SK-N-DZ (cell line): ENCODE data around the gene MRPL28.
"Not testable (repeated sequence)": the region's sequence is repeated elsewhere in the genome, so short reads cannot be mapped to it uniquely, and the experiment has no call there.

Source experiments
- DNase-seq: peaks from one replicate; pipeline ENCODE4 v3.0.0-alpha.2; 2015; ENCODE audit warnings: low spot score

Gene MRPL28

DNA sequence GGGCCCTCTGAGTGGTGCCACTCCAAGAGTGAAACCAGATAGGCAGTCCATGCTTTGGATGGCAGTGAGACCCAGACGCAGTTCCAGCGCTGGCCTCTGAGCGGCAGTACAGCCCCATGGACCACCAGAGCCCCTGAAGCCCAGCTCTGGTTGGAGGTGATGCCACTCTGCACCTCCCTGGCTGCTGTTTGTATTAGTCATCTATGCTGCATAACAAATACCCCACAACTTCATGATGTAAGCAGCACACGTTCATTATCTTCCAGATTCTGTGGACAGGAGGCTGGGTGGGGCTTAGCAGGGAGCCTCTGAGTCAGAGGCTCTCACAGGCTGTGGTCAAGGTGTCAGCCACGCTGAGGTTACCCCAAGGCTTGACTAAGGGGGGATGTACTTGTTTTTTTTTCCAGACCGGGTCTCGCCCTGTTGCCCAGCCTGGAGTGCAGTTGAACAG, 21.6 kb upstream of the MRPL28 start:
- peak; percentile 55 for DNase-seq

- no peak for DNase-seq
These were observed 19.0 kb upstream of the MRPL28 start for GRCh38 chr16:389352-389751.

GRCh38 chr16:387761-388666, 17.7 kb upstream of the MRPL28 start:
- DNase-seq: not testable (repeated sequence)

DNA sequence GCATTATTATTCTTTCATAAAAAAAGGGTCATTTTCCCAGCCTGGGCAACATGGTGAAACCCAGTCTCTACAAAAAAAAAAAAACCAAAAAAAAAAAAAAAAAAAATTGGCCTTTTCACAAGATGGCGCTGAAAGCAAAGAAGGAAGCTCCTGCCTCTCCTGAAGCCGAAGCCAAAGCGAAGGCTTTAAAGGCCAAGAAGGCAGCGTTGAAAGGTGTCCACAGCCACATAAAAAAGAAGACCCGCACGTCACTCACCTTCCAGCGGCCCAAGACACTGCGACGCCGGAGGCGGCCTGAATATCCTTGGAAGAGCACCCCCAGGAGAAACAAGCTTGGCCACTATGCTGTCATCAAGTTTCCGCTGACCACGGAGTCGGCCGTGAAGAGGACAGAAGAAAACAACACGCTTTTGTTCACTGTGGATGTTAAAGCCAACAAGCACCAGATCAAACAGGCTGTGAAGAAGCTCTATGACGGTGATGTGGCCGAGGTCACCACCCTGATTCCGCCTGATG, 16.4 kb upstream of the MRPL28 start:
- no peak for DNase-seq

DNA sequence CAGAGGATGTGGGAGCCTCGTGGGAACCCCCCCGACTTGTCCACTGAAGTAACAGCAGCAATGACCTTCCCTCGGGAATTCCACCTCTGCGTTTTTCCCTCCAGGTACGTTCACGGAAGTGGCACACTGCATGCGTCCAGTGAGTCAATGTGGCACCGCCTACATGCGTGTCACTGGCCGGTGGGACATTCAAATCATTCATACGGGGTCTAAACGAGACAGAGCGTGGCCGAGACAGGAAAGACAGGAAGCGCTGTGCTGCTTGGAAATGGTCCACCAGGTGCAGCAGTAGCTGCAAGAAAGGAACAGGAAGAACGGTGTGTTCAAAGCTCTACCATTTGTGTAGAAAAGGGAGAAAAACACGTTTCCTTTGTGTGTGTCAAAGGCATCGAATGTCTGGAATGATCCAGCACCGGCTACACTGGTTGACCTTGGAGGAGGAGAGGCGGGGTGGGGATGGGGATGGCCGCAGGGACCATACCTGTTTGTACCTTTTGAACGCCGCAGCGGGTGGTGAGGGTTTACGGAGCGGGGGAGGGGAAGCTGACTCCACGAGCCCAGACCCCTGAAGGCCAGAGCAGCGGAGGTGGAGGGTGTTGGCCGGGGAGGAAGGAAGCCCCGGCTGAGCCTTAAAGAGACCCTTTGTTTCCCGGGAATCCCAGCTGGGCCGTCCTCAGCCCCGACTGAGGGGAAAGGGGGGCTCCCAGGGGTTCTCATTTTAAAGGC, 13.2 kb upstream of the MRPL28 start:
- DNase-seq: no peak

DNA sequence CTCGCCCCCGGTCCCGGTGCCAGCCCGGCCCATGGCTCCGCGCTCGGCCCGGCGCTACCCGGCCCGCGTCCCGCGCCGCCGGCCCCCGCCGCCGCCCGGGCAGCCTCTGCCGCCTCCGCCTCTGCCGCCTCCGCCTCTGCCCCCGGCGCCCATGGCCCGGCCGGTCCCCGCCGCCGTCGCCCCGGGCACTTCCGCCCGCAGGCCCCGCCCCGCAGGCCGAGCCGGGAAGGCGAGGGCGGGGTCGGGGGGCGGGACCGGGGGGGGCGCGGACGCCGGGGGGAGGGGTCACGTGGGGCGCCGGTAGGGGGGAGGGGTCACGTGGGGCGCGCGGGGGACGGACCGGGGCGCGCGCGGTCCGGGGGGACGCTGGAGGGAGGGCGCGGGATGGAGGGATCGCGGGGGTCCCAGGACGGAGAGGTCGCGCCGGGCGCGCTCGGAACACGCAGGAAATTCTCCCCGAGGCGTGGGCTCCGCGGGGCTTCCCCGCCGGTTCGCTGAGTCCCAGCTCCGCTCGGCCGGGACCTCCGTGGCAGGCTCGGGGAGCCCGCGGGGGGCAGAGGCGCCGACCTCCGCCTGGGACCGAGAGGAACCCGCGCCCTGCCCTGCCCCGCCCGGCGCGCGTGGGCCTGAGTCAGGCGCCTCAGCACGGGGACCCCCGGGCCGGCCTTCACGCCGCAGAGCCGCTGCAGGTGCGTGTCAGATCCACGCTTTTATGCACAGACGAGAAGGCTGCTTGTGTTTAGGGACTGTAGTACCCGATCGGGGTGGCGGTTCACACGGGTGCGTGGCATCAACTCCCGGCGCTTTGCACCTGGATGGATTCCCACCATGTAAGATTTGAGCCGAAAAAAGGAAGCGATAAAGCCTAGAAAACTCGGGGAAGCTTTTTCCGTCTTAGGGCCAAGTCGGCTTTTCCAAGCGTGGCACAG, 11.7 kb upstream of the MRPL28 start, which contains the start of gene PGAP6:
PGAP6 (minus strand) TSS at position 190 of the 929 bp plus-strand sequence; CDS start at position 33, 157 bp downstream.
- no peak for DNase-seq

DNA sequence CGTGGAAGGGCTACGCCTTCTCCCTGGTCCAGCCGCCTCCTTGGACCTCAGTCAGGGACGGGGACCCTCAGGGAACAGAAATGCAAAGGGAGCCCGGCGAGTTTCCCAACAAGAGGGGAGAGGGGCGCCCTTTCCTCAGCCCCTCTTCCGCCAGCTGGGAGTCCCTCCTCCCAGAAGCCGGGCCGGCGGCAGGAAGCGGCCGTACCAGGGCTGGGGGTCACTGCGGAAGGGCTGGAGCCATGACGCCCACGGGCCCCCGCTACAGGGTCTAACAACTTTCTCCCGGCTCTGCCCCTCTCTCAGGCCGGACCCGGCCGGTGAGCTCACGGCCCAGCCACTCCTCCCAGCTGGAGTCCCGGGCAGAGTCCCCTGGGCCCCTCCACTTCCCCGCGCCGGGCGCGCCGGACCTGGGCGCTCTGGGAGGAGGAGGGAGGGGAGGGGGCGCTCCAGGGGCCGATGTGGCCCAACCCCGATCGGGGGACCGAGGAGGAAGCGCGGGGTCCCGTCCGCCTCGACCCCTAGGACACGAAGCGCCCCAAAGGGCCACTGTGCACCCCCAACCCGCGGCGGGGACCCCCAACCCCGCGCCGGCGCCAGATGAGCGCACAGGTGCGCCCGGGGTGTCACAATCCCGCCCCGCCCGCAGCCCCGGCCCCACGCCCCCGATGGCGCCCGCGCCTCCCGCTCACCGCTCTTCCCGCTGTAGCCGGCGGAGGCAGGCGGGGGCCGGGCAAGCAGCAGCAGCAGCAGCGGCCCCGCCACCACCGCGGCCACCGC, 10.9 kb upstream of the MRPL28 start:
- DNase-seq: no peak

- no peak for DNase-seq
These were observed 10.3 kb upstream of the MRPL28 start for GRCh38 chr16:380762-381011.

- DNase-seq: no peak
These were observed 9.8 kb upstream of the MRPL28 start for GRCh38 chr16:379961-380761.

DNA sequence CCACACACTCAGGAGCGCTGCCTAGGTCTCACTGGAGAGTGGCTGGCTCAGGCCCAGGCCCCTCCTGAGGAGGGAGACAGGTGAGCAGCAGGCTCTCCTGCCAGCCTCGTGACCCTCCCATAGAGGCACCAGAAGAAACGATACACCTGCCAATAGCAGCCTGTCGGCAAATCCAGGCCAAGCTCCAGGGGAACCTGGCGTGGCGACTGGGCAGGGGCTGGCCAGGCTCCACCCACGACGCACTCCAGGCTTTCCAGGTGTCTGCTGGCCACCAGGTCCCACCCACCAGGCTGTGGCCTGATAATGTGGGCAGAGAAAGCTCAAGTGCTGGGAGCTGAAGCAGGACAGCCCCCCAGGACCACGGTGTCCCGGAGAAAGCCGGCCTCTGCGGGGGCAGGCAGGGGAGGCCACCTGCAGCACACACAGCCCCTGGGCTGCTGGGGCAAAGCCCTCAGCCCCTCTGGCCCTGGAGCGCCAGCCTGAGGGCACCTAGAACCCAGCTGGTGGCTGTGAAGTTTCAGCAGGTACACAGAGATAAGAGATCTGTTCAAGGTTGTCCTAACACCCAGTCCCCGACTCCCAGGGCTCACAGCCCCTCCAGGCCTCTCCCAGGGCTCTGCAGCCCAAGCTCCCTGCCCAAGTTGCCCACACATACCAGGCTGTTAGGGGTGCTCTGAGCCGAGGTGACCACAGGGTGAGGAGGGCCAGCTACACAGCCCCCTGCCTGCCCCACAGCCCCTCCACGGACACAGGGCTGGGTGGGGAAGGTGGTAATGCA, 9.0 kb upstream of the MRPL28 start:
- no peak for DNase-seq

GRCh38 chr16:378821-379182, 8.5 kb upstream of the MRPL28 start:
- DNase-seq: no peak

GRCh38 chr16:378113-378820, 7.9 kb upstream of the MRPL28 start:
- not testable (repeated sequence) for DNase-seq

GRCh38 chr16:377419-377951, 7.1 kb upstream of the MRPL28 start:
- no peak for DNase-seq

DNA sequence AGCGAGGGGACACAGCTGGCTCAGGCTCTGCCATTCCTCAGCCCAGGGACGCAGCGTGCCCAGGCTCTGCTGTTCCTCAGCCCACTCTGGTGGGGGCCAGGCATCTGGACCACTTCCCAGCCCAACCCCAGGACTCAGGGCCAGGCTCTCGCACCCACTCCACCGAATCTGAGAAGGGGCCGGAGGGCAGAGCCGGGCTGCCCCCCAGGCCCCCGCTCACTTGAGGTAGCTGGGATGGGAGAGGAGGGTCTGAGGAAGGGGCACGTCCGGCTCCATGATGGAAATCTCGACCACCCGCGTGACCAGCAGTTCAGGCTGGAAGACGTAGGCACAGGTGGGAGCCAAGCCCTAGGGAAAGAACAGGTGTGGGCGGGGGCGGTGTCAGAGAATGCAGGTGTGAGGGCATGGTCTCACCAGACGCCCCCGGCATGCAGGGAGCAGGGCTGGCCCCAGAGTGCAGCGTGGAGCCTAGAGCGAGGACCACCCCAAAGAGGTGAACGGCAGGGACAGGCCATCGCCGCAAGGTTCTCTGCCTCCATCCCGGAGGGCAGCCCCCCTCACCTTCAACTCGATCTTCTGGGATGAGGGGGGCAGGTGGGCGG, 6.6 kb upstream of the MRPL28 start:
- DNase-seq: no peak

GRCh38 chr16:375927-376816, 5.8 kb upstream of the MRPL28 start:
- no peak for DNase-seq

GRCh38 chr16:375212-375611, 4.9 kb upstream of the MRPL28 start:
- DNase-seq: no peak

GRCh38 chr16:374616-374926, 4.2 kb upstream of the MRPL28 start:
- no peak for DNase-seq
